C4-2B (cell line): Measurements from ENCODE around the gene FAM43A.

Source experiments
- CTCF ChIP-seq: fragments of 450-650 bp; conservative IDR thresholded peaks from 2 replicates; pipeline ENCODE4 v1.5.1; 2017; ENCODE audit warnings: mild to moderate bottlenecking
- ZFX ChIP-seq: fragments of 450-650 bp; IDR thresholded peaks from 2 replicates; pipeline ENCODE4 v1.6.1; 2017

GRCh38 chr3:194654443-194654842, 31.2 kb upstream of the FAM43A start:
- no peak for TF ChIP-seq CTCF
- TF ChIP-seq ZFX: no peak
